Neural progenitor cell (in vitro differentiated cells): Measurements from ENCODE around the gene KRTDAP.

ENCODE experiments used
- CTCF ChIP-seq: fragments of 200-600 bp; sonication (generic); IDR thresholded peaks from 2 replicates; pipeline ENCODE4 v1.5.1; 2017; ENCODE audit warnings: antibody characterized with exemption, mild to moderate bottlenecking
- EZH2phosphoT487 ChIP-seq: fragments of 200-600 bp; sonication (generic); IDR thresholded peaks from 2 replicates; pipeline ENCODE4 v1.6.1; 2017; ENCODE audit warnings: antibody characterized with exemption

GRCh38 chr19:35444735-35445134, 45.5 kb downstream of the KRTDAP start:
- TF ChIP-seq EZH2phosphoT487 = no peak
- no peak for TF ChIP-seq CTCF
